Aorta (tissue), 5 donors: ENCODE results near the gene FAM204A. TPM values are rescaled to one million over a fixed set of nuclear protein-coding genes. Genes with fewer than 3 reads are reported as not detected.

ENCODE experiments used
- ATAC-seq: fragments of 200-7000 bp; cut with Tn5 transposase; one replicate; pipeline ENCODE4 v1.9.1; 2022; ENCODE audit warnings: moderate library complexity; ENCODE audit not compliant: low FRiP score
- DNase-seq, 2 donors: peaks; one replicate each; pipeline ENCODE4 v3.0.0-alpha.2; 2020
- H3K27ac ChIP-seq, 2 donors: one replicate each; pipeline ENCODE4 v1.5.1; 2013; ENCODE audit warnings: low read length in 2 of 2, mild to moderate bottlenecking in 2 of 2, moderate library complexity in 2 of 2, control low read depth in 1 of 2, inconsistent platforms in 1 of 2, low read depth in 1 of 2
- H3K27me3 ChIP-seq, 2 donors: one replicate each; pipeline ENCODE4 v1.6.1; 2013; ENCODE audit warnings: control low read depth in 1 of 2, low read length in 1 of 2, mild to moderate bottlenecking in 1 of 2, moderate library complexity in 1 of 2; ENCODE audit not compliant: insufficient read depth in 2 of 2, control insufficient read depth in 1 of 2
- H3K36me3 ChIP-seq, 2 donors: one replicate each; pipeline ENCODE4 v1.6.1; 2013; ENCODE audit warnings: control low read depth in 1 of 2, low read length in 1 of 2, mild to moderate bottlenecking in 1 of 2; ENCODE audit not compliant: insufficient read depth in 2 of 2, control insufficient read depth in 1 of 2
- H3K4me1 ChIP-seq, 2 donors: one replicate each; pipeline ENCODE4 v1.6.1; 2013; ENCODE audit warnings: low read length in 2 of 2, control low read depth in 1 of 2, mild to moderate bottlenecking in 1 of 2, moderate library complexity in 1 of 2; ENCODE audit not compliant: insufficient read depth in 2 of 2, control insufficient read depth in 1 of 2
- H3K4me3 ChIP-seq, 2 donors: one replicate each; pipeline ENCODE4 v1.5.1; 2013; ENCODE audit warnings: low read length in 2 of 2, control low read depth in 1 of 2, mild to moderate bottlenecking in 1 of 2
- H3K9me3 ChIP-seq: one replicate; pipeline ENCODE4 v1.6.1; 2013; ENCODE audit warnings: mild to moderate bottlenecking, low read length; ENCODE audit not compliant: control insufficient read depth
- WGBS, 2 donors: extraction: QIAGEN DNeasy Blood & Tissue Kit; methylation state at CpG; one replicate each; pipeline ENCODE4 v1.1.7; 2013; 5-methylcytosine and 5-hydroxymethylcytosine counted together
- intact Hi-C, 2 donors: fragments of 100-400 bp; cut with DNase I; formaldehyde crosslinking; loops; one replicate each; pipeline versions ENCODE4 v1.14.2 to v1.15.0; 2022
- polyA plus RNA-seq, 2 donors: library from polyadenylated mRNA; stranded (reverse); fragments of 200-250 nt; gene quantifications; one replicate each; pipeline ENCODE4 v1.2.3, GENCODE V29; 2013
- total RNA-seq, 2 donors: library from RNA; stranded (reverse); fragmentation: NEBNext Ultra II Directional; extraction: Animal tissue kit (Norgen Biotek cat#: 25700); gene quantifications; one replicate each; pipeline ENCODE4 v1.2.1, GENCODE V29; 2021
- donor health status: healthy with polysubstance abuse.
- donor health status: Bipolar disorder and iron deficiency.
- donor health status: DM: no; HTN: no; CAD: no.
- donor health status: DM: no; HTN: no; CAD: no.
- donor health status: DM: yes; HTN: yes; CAD: no.

FAM204A gene
- total and polyA plus RNA-seq, 4 donors = 54.4 to 117 (median 63.5) TPM

- H3K27me3 ChIP-seq = no peaks in the 10 kb centered on the region
- H3K9me3 ChIP-seq = no peaks in the 10 kb centered on the region
- peaks cover 0 to 5% of the 10 kb centered on the region in 2 donors for H3K4me1 ChIP-seq
- no peak overlapping the region for H3K4me3 ChIP-seq
- ATAC-seq = no peak
- H3K36me3 ChIP-seq = peaks cover 0 to 5% of the 10 kb centered on the region in 2 donors
- no peak for DNase-seq
- 45% methylated on average over 6 of the region's 6 CpGs for WGBS, 2 donors
- intact Hi-C loops = no loop called here
- H3K27ac ChIP-seq = peak overlapping the region in 1 of 2 donors; percentile 8
Measured at GRCh38 chr10:118321724-118322575, 20.2 kb downstream of the FAM204A start.

GRCh38 chr10:118315629-118316028 lies 26.5 kb downstream of the FAM204A start:
- H3K27me3 ChIP-seq = no peaks in the 10 kb centered on the region
- no peaks in the 10 kb centered on the region for H3K4me1 ChIP-seq
- no peak overlapping the region for H3K27ac ChIP-seq
- WGBS, 2 donors = 80% methylated on average over 6 of the region's 6 CpGs
- DNase-seq (no peak), ATAC-seq (no peak)
- intact Hi-C loops = no loop called here
- H3K36me3 ChIP-seq = no peaks in the 10 kb centered on the region
- H3K4me3 ChIP-seq = no peak overlapping the region
- H3K9me3 ChIP-seq = no peaks in the 10 kb centered on the region

DNA sequence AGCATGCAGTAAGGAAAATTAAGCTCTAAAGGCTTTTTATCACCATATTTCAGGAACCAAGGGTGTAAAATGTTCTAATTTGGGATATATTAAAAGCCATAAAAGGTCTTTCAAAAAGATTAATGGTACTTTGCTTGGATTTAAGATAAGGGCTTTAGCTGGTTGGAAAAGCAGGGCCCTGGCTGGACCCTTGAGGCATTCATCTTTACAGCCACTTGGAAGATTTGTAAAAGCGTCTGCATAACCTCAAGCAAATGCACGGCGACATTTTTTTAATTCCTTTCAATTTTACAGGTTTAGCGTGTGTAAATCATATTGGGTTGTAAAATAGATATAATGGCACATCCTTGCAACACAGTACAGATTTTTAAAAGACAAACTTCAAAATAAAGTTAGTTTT lies 27.2 kb downstream of the FAM204A start:
- ATAC-seq = no peak

DNA sequence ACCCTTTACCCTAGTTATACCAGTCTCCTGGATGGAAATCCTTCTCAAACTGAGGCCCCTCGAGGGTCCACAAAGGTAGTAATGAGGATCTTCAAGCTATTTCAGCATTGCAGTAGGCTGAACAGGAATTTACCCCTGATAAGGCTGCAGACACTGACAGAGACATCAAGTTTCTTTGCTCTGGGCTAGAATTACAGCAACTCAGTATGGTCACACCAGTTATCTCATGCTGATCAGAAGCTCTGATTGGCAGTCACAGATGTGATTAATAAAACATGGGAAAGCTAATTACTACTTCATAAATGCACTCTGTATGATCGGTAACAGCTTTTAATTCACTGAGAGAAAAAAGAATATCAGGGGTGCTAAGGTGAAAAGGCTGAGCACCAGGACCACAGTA lies 30.6 kb downstream of the FAM204A start:
- Histone ChIP-seq H3K27ac (peak overlapping the region in 1 of 2 donors; percentile 12), H3K4me3 (no peak overlapping the region), H3K4me1 (peaks cover 2 to 10% of the 10 kb centered on the region in 2 donors), H3K9me3 (no peaks in the 10 kb centered on the region), H3K36me3 (no peaks in the 10 kb centered on the region), H3K27me3 (no peaks in the 10 kb centered on the region)
- WGBS, 2 donors = 62 to 63% methylated on average over 2 of the region's 2 CpGs
- no peak for DNase-seq
- intact Hi-C loops = no loop called here
- ATAC-seq = no peak

More for the DNA sequence above, 27.2 kb downstream of the FAM204A start:
- intact Hi-C loops = no loop called here
- Histone ChIP-seq H3K27ac (no peak overlapping the region), H3K27me3 (no peaks in the 10 kb centered on the region), H3K9me3 (no peaks in the 10 kb centered on the region), H3K4me1 (peaks cover 0 to 1% of the 10 kb centered on the region in 2 donors), H3K4me3 (no peak overlapping the region), H3K36me3 (no peaks in the 10 kb centered on the region)
- no peak for DNase-seq
- 46 to 60% methylated on average over 4 of the region's 4 CpGs for WGBS, 2 donors

DNA sequence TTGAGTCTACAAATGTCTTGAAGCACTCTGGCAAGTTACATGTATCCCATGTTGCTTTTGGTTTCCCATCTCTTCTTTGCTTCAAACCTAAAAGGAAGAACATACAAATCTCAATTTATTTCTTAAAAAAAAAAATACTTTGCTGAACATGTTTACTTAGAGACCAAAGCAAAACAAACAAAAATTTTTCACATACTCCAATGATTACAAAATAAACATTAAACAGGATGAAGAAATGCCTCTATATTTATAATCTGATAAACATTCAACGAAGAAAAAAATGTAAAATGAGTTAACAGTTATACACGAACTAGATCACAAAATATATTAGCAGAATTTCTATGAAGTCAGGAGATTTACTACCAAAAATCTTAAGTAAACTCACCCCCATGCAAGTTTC lies 31.3 kb downstream of the FAM204A start:
- no peaks in the 10 kb centered on the region for H3K36me3 ChIP-seq
- H3K4me3 ChIP-seq = no peak overlapping the region
- intact Hi-C loops = no loop called here
- H3K4me1 ChIP-seq = peaks cover 2 to 10% of the 10 kb centered on the region in 2 donors
- no peaks in the 10 kb centered on the region for H3K27me3 ChIP-seq
- no peak for ATAC-seq
- 1 to 7% methylated on average over 2 of the region's 2 CpGs for WGBS, 2 donors
- no peak overlapping the region for H3K27ac ChIP-seq
- no peak for DNase-seq
- no peaks in the 10 kb centered on the region for H3K9me3 ChIP-seq

- 31 to 37% methylated on average over 2 of the region's 2 CpGs for WGBS, 2 donors
- Histone ChIP-seq H3K4me3 (no peak overlapping the region), H3K9me3 (no peaks in the 10 kb centered on the region), H3K36me3 (no peaks in the 10 kb centered on the region), H3K4me1 (peaks cover 2 to 10% of the 10 kb centered on the region in 2 donors), H3K27me3 (no peaks in the 10 kb centered on the region), H3K27ac (peak overlapping the region in 1 of 2 donors; percentile 44)
- intact Hi-C loops = loop anchor here in 1 of 2 donors (5.0 kb wide), 1 partner anchor 32 kb away; the partner anchor contains the start of gene FAM204A
- DNase-seq (no peak), ATAC-seq (no peak)
Measured at GRCh38 chr10:118309911-118310310, 32.2 kb downstream of the FAM204A start.

GRCh38 chr10:118308664-118309063 lies 33.5 kb downstream of the FAM204A start:
- H3K9me3 ChIP-seq = no peaks in the 10 kb centered on the region
- H3K4me3 ChIP-seq = no peak overlapping the region
- intact Hi-C loops = loop anchor here in 1 of 2 donors (5.0 kb wide), 1 partner anchor 34 kb away; the partner anchor contains the start of gene FAM204A
- peak overlapping the region in 1 of 2 donors; percentile 54 for H3K27ac ChIP-seq
- H3K4me1 ChIP-seq = peaks cover 2 to 10% of the 10 kb centered on the region in 2 donors
- no peaks in the 10 kb centered on the region for H3K27me3 ChIP-seq
- no peak for ATAC-seq
- H3K36me3 ChIP-seq = no peaks in the 10 kb centered on the region
- no peak for DNase-seq
- 71 to 77% methylated on average over 6 of the region's 6 CpGs for WGBS, 2 donors

- Histone ChIP-seq H3K9me3 (no peaks in the 10 kb centered on the region), H3K36me3 (no peaks in the 10 kb centered on the region), H3K27me3 (no peaks in the 10 kb centered on the region), H3K4me1 (peaks cover 2 to 10% of the 10 kb centered on the region in 2 donors), H3K4me3 (no peak overlapping the region), H3K27ac (peak overlapping the region in 1 of 2 donors; percentile 63)
- no peak for DNase-seq
- ATAC-seq = no peak
- WGBS, 2 donors = 18 to 25% methylated on average over 4 of the region's 4 CpGs
- intact Hi-C loops = loop anchor here in 1 of 2 donors (5.0 kb wide), 1 partner anchor 34 kb away; the partner anchor contains the start of gene FAM204A
Measured at GRCh38 chr10:118307859-118308258, 34.3 kb downstream of the FAM204A start.
